H9 (cell line): ENCODE results near the gene PAMR1. TPM values are rescaled to one million over a fixed set of nuclear protein-coding genes. Genes with fewer than 3 reads are reported as not detected.

Source experiments
- DNase-seq: peaks from one replicate; pipeline ENCODE4 v3.0.0-alpha.2; 2017
- H2AFZ ChIP-seq: one replicate; pipeline ENCODE4 v1.6.1; 2013; ENCODE audit warnings: mild to moderate bottlenecking, low read length, control low read depth, moderate library complexity
- H2AK5ac ChIP-seq: 2 replicates; pipeline ENCODE4 v1.6.1; 2013; ENCODE audit warnings: low read length, control low read depth, mixed read lengths; ENCODE audit not compliant: insufficient read length
- H2BK120ac ChIP-seq: one replicate; pipeline ENCODE4 v1.6.1; 2013; ENCODE audit warnings: low read depth, mild to moderate bottlenecking, low read length, control low read depth, inconsistent platforms; ENCODE audit not compliant: poor library complexity, severe bottlenecking
- H2BK12ac ChIP-seq: 2 replicates; pipeline ENCODE4 v1.6.1; 2013; ENCODE audit warnings: low read length, control low read depth, mixed read lengths, low read depth; ENCODE audit not compliant: insufficient read length
- H2BK15ac ChIP-seq: 2 replicates; pipeline ENCODE4 v1.6.1; 2013; ENCODE audit warnings: low read depth, low read length, control low read depth
- H2BK20ac ChIP-seq: one replicate; pipeline ENCODE4 v1.6.1; 2013; ENCODE audit warnings: low read depth, mild to moderate bottlenecking, low read length, control low read depth, inconsistent platforms; ENCODE audit not compliant: poor library complexity, severe bottlenecking
- H2BK5ac ChIP-seq: 2 replicates; pipeline ENCODE4 v1.6.1; 2013; ENCODE audit warnings: low read length, control low read depth, mixed read lengths; ENCODE audit not compliant: insufficient read length
- H3K14ac ChIP-seq: 2 replicates; pipeline ENCODE4 v1.6.1; 2013; ENCODE audit warnings: low read length, control low read depth; ENCODE audit not compliant: insufficient read depth
- H3K18ac ChIP-seq: 2 replicates; pipeline ENCODE4 v1.6.1; 2013; ENCODE audit warnings: low read depth, mild to moderate bottlenecking, mixed read lengths, low read length, control low read depth; ENCODE audit not compliant: insufficient read length
- H3K23ac ChIP-seq: 2 replicates; pipeline ENCODE4 v1.6.1; 2013; ENCODE audit warnings: low read length, control low read depth, mixed read lengths, low read depth; ENCODE audit not compliant: insufficient read length
- H3K23me2 ChIP-seq: 2 replicates; pipeline ENCODE4 v1.6.1; 2013; ENCODE audit warnings: low read depth, mild to moderate bottlenecking, mixed read lengths, low read length, control low read depth; ENCODE audit not compliant: insufficient read length, poor library complexity, severe bottlenecking
- H3K27ac ChIP-seq: 2 replicates; pipeline ENCODE4 v1.5.1; 2013; ENCODE audit warnings: low read length, control low read depth, mixed read lengths, low read depth; ENCODE audit not compliant: insufficient read length
- H3K27me3 ChIP-seq: 2 replicates; pipeline ENCODE4 v1.6.1; 2013; ENCODE audit warnings: low read length, control low read depth, inconsistent platforms; ENCODE audit not compliant: insufficient read depth
- H3K4ac ChIP-seq: 2 replicates; pipeline ENCODE4 v1.6.1; 2013; ENCODE audit warnings: low read depth, mild to moderate bottlenecking, control low read depth, inconsistent platforms, low read length, moderate library complexity
- H3K4me1 ChIP-seq: 2 replicates; pipeline ENCODE4 v1.6.1; 2013; ENCODE audit warnings: low read length, control low read depth, inconsistent platforms; ENCODE audit not compliant: insufficient read depth
- H3K4me2 ChIP-seq: 2 replicates; pipeline ENCODE4 v1.6.1; 2013; ENCODE audit warnings: low read length, control low read depth, mixed read lengths; ENCODE audit not compliant: insufficient read length, insufficient read depth
- H3K56ac ChIP-seq: 2 replicates; pipeline ENCODE4 v1.6.1; 2013; ENCODE audit warnings: low read depth, mild to moderate bottlenecking, mixed read lengths, low read length, control low read depth; ENCODE audit not compliant: insufficient read length
- H3K79me1 ChIP-seq: 2 replicates; pipeline ENCODE4 v1.6.1; 2013; ENCODE audit warnings: low read depth, mild to moderate bottlenecking, moderate library complexity, low read length, control low read depth, inconsistent platforms; ENCODE audit not compliant: insufficient read depth, poor library complexity, severe bottlenecking
- H3K79me2 ChIP-seq: 2 replicates; pipeline ENCODE4 v1.6.1; 2013; ENCODE audit warnings: low read length, control low read depth, inconsistent platforms; ENCODE audit not compliant: insufficient read depth
- H3K9ac ChIP-seq: 2 replicates; pipeline ENCODE4 v1.6.1; 2013; ENCODE audit warnings: low read length, control low read depth, mixed read lengths; ENCODE audit not compliant: insufficient read length; ENCODE audit errors: extremely low read depth
- H3K9me3 ChIP-seq: one replicate; pipeline ENCODE4 v1.6.1; 2013; ENCODE audit warnings: low read depth, low read length, inconsistent platforms; ENCODE audit not compliant: control insufficient read depth
- H3T11ph ChIP-seq: one replicate; pipeline ENCODE4 v1.6.1; 2013; ENCODE audit warnings: mild to moderate bottlenecking, low read length, control low read depth, inconsistent platforms
- H4K20me1 ChIP-seq: one replicate; pipeline ENCODE4 v1.6.1; 2013; ENCODE audit not compliant: control insufficient read depth, insufficient read length, insufficient read depth
- H4K5ac ChIP-seq: 2 replicates; pipeline ENCODE4 v1.6.1; 2013; ENCODE audit warnings: low read depth, mild to moderate bottlenecking, mixed read lengths, low read length, control low read depth; ENCODE audit not compliant: insufficient read length
- H4K8ac ChIP-seq: replicated peaks from 2 replicates; pipeline ENCODE4 v1.6.1; 2013; ENCODE audit warnings: low read length, control low read depth, mixed read lengths, low read depth; ENCODE audit not compliant: insufficient read length
- H4K91ac ChIP-seq: 2 replicates; pipeline ENCODE4 v1.6.1; 2013; ENCODE audit warnings: low read depth, mild to moderate bottlenecking, moderate library complexity, mixed read lengths, low read length, control low read depth; ENCODE audit not compliant: insufficient read length
- H3K27ac Mint-ChIP-seq, 3 experiments: 2 replicates in 2 of 3; 3 replicates in 1 of 3; pipeline ENCODE4 v1.8.0; 2020 to 2021; ENCODE audit warnings: mixed read lengths in 3 of 3, mild to moderate bottlenecking in 1 of 3, moderate library complexity in 1 of 3
- H3K27me3 Mint-ChIP-seq: 2 replicates; pipeline ENCODE4 v1.8.0; 2021; ENCODE audit warnings: low read depth, mild to moderate bottlenecking, moderate library complexity, mixed read lengths
- H3K36me3 Mint-ChIP-seq, 3 experiments: 2 replicates in 2 of 3; 3 replicates in 1 of 3; pipeline ENCODE4 v1.8.0; 2020 to 2021; ENCODE audit warnings: low read depth in 3 of 3, mixed read lengths in 3 of 3; ENCODE audit not compliant: insufficient read depth in 1 of 3
- H3K4me1 Mint-ChIP-seq, 2 experiments: 2 replicates each; pipeline ENCODE4 v1.8.0; 2020; ENCODE audit warnings: mixed read lengths in 2 of 2
- H3K4me3 Mint-ChIP-seq, 2 experiments: 2 replicates in 1 of 2; 3 replicates in 1 of 2; pipeline ENCODE4 v1.8.0; 2020 to 2021; ENCODE audit warnings: mild to moderate bottlenecking in 2 of 2, mixed read lengths in 2 of 2, moderate library complexity in 1 of 2
- H3K9me3 Mint-ChIP-seq, 2 experiments: 2 replicates in 1 of 2; 3 replicates in 1 of 2; pipeline ENCODE4 v1.8.0; 2020; ENCODE audit warnings: mild to moderate bottlenecking in 2 of 2, mixed read lengths in 2 of 2, moderate library complexity in 1 of 2
- CTCF ChIP-seq: fragments of 200-600 bp; sonication (generic); conservative IDR thresholded peaks from 3 replicates; pipeline ENCODE4 v1.8.0; 2021; ENCODE audit warnings: antibody characterized with exemption, mild to moderate bottlenecking
- WGBS: extraction: QIAGEN DNeasy Blood & Tissue Kit; methylation state at CpG from one replicate; pipeline ENCODE4 v1.1.7; 2013; ENCODE audit warnings: missing lambda C conversion rate, low lambda C conversion rate, mixed read lengths; ENCODE audit not compliant: insufficient read length; ENCODE audit errors: extremely low coverage; 5-methylcytosine and 5-hydroxymethylcytosine counted together
- total RNA-seq: library from RNA; stranded (reverse); gene quantifications from 2 replicates; pipeline ENCODE4 v1.2.1, GENCODE V29; 2021

PAMR1 gene
- total RNA-seq, 1 experiment from 2014 or later: 2.4 TPM

- no peak for TF ChIP-seq CTCF
- no CpG with 5 or more reads among the region's 1 CpG for WGBS
- Histone ChIP-seq H3K4me1 (no peaks in the 10 kb centered on the region), H3K79me1 (no peaks in the 10 kb centered on the region), H4K91ac (no peak overlapping the region), H3K14ac (no peak overlapping the region), H2AK5ac (no peak overlapping the region), H3K56ac (no peak overlapping the region), H3K18ac (no peak overlapping the region), H3K27me3 (peaks cover 11% of the 10 kb centered on the region; the same call in 1 of the 2 replicates), H3K4ac (no peak overlapping the region), H3K79me2 (no peaks in the 10 kb centered on the region), H3K4me2 (no peak overlapping the region), H3K9ac (no peak overlapping the region), H3K27ac (no peak overlapping the region), H4K20me1 (no peaks in the 10 kb centered on the region), H3T11ph (no peak overlapping the region), H2BK5ac (no peak overlapping the region), H3K23me2 (no peaks in the 10 kb centered on the region), H2BK15ac (no peak overlapping the region), H2AFZ (no peak overlapping the region), H2BK12ac (no peak overlapping the region), H3K23ac (no peak overlapping the region), H4K8ac (no peak overlapping the region), H2BK120ac (no peak overlapping the region), H4K5ac (no peak overlapping the region), H3K9me3 (no peaks in the 10 kb centered on the region), H2BK20ac (no peak overlapping the region)
- no peaks in the 10 kb centered on the region for H3K9me3 Mint-ChIP-seq
- H3K4me1 Mint-ChIP-seq: no peaks in the 10 kb centered on the region
- no peak for DNase-seq
- H3K36me3 Mint-ChIP-seq: no peaks in the 10 kb centered on the region
- H3K4me3 Mint-ChIP-seq: no peak overlapping the region
- H3K27me3 Mint-ChIP-seq: peaks cover 89% of the 10 kb centered on the region
- no peak overlapping the region for H3K27ac Mint-ChIP-seq
Measured at GRCh38 chr11:35426351-35426750, 99.1 kb downstream of the PAMR1 start.
